Thyroid gland (tissue), 4 donors: ENCODE results near the gene ZBTB32. TPM values are rescaled to one million over a fixed set of nuclear protein-coding genes. Genes with fewer than 3 reads are reported as not detected.

Experiments used
- DNase-seq, 2 donors: peaks; one replicate each; pipeline ENCODE4 v3.0.0-alpha.2; 2019
- H3K27ac ChIP-seq, 3 donors: fragments of 200-600 bp; sonication (generic); 1 replicate in 2 of 3; 2 replicates in 1 of 3; pipeline ENCODE4 v1.5.1; 2016 to 2019; ENCODE audit warnings: mild to moderate bottlenecking in 1 of 3, moderate library complexity in 1 of 3
- H3K27me3 ChIP-seq: fragments of 200-600 bp; sonication (generic); one replicate; pipeline ENCODE4 v1.5.1; 2019
- H3K36me3 ChIP-seq, 2 donors: fragments of 200-600 bp; sonication (generic); one replicate each; pipeline ENCODE4 v1.5.1; 2016 to 2019
- H3K4me1 ChIP-seq, 2 donors: fragments of 200-600 bp; sonication (generic); one replicate each; pipeline ENCODE4 v1.5.1; 2017 to 2019
- H3K4me3 ChIP-seq, 3 donors: fragments of 200-600 bp; sonication (generic); replicated peaks in 1 of 3; 1 replicate in 2 of 3; 2 replicates in 1 of 3; pipeline ENCODE4 v1.5.1; 2016; ENCODE audit warnings: mild to moderate bottlenecking in 1 of 3
- H3K9me3 ChIP-seq: fragments of 200-600 bp; sonication (generic); one replicate; pipeline ENCODE4 v1.5.1; 2017
- CTCF ChIP-seq, 6 experiments: fragments of 200-600 bp in 3 of 6; fragments of 450-650 bp in 3 of 6; sonication (generic) in 3 of 6; IDR thresholded peaks; one replicate each; pipeline ENCODE4 v1.5.1; 2016 to 2019; ENCODE audit warnings: antibody characterized with exemption in 6 of 6, mild to moderate bottlenecking in 2 of 6, inconsistent platforms in 1 of 6, moderate library complexity in 1 of 6
- POLR2A ChIP-seq, 2 donors: fragments of 450-650 bp; IDR thresholded peaks; one replicate each; pipeline ENCODE4 v1.6.1; 2017; ENCODE audit warnings: antibody characterized with exemption in 2 of 2, mild to moderate bottlenecking in 2 of 2, moderate library complexity in 1 of 2
- WGBS, 2 donors: methylation state at CpG; one replicate each; pipeline ENCODE4 v1.1.5; 2017; 5-methylcytosine and 5-hydroxymethylcytosine counted together
- intact Hi-C: fragments of 100-400 bp; cut with DNase I; formaldehyde crosslinking; loops from one replicate; pipeline ENCODE4 v1.15.1; 2023
- total RNA-seq, 4 donors: library from RNA; depleted of rRNA; stranded (reverse); fragments of >200 nt; gene quantifications; one replicate each; pipeline ENCODE4 v1.2.3, GENCODE V29; 2016

The ZBTB32 gene
- total RNA-seq, 4 donors from 2014 or later: not detected

GRCh38 chr19:35719402-35720162 is 15.2 kb downstream of the ZBTB32 start:
- DNase-seq: no peak
- 86 to 89% methylated on average over 23 to 30 of the region's 32 CpGs for WGBS, 2 donors
- no peaks in the 10 kb centered on the region for H3K27me3 ChIP-seq
- peak overlapping the region in 1 of 3 donors; percentile 98 for H3K4me3 ChIP-seq
- H3K9me3 ChIP-seq: no peaks in the 10 kb centered on the region
- H3K4me1 ChIP-seq: peaks cover 18 to 23% of the 10 kb centered on the region in 2 donors
- intact Hi-C loops: loop anchor here (5.0 kb wide), 1 partner anchor 172 kb away; the partner anchor contains the start of gene TMEM147
- peaks cover 35% of the 10 kb centered on the region in 2 donors for H3K36me3 ChIP-seq
- H3K27ac ChIP-seq: no peak overlapping the region
- no peak for TF ChIP-seq POLR2A (IDR thresholded peaks at IDR 0.05)
- TF ChIP-seq CTCF (IDR thresholded peaks at IDR 0.05): no peak

- Histone ChIP-seq H3K27me3 (no peaks in the 10 kb centered on the region), H3K36me3 (peaks cover 40 to 41% of the 10 kb centered on the region in 2 donors), H3K4me3 (no peak overlapping the region), H3K9me3 (no peaks in the 10 kb centered on the region), H3K4me1 (peaks cover 18 to 23% of the 10 kb centered on the region in 2 donors), H3K27ac (no peak overlapping the region)
- DNase-seq: no peak
- intact Hi-C loops: no loop called here
- no peak for TF ChIP-seq CTCF (IDR thresholded peaks at IDR 0.05)
- no peak for TF ChIP-seq POLR2A (IDR thresholded peaks at IDR 0.05)
- 93 to 97% methylated on average over 9 of the region's 9 CpGs for WGBS, 2 donors
Observed at GRCh38 chr19:35720163-35720524, 15.8 kb downstream of the ZBTB32 start.

- Histone ChIP-seq H3K4me3 (no peak overlapping the region), H3K9me3 (no peaks in the 10 kb centered on the region), H3K4me1 (peaks cover 17 to 19% of the 10 kb centered on the region in 2 donors), H3K27ac (no peak overlapping the region), H3K36me3 (peaks cover 45 to 46% of the 10 kb centered on the region in 2 donors), H3K27me3 (no peaks in the 10 kb centered on the region)
- TF ChIP-seq POLR2A (IDR thresholded peaks at IDR 0.05) (no peak), CTCF (IDR thresholded peaks at IDR 0.05) (no peak)
- no peak for DNase-seq
- WGBS, 2 donors: 92 to 100% methylated on average over 3 to 10 of the region's 17 CpGs
- intact Hi-C loops: no loop called here
Observed at GRCh38 chr19:35720648-35721047, 16.3 kb downstream of the ZBTB32 start.

GRCh38 chr19:35721374-35721773 is 17.0 kb downstream of the ZBTB32 start:
- DNase-seq: no peak
- WGBS, 2 donors: 94 to 95% methylated on average over 9 to 16 of the region's 16 CpGs
- intact Hi-C loops: no loop called here
- no peak for TF ChIP-seq POLR2A (IDR thresholded peaks at IDR 0.05)
- TF ChIP-seq CTCF (IDR thresholded peaks at IDR 0.05): no peak
- H3K27me3 ChIP-seq: no peaks in the 10 kb centered on the region
- peaks cover 53% of the 10 kb centered on the region in 2 donors for H3K36me3 ChIP-seq
- no peaks in the 10 kb centered on the region for H3K9me3 ChIP-seq
- no peak overlapping the region for H3K4me3 ChIP-seq
- H3K27ac ChIP-seq: no peak overlapping the region
- H3K4me1 ChIP-seq: peaks cover 10 to 13% of the 10 kb centered on the region in 2 donors

- intact Hi-C loops: no loop called here
- H3K27me3 ChIP-seq: no peaks in the 10 kb centered on the region
- H3K9me3 ChIP-seq: no peaks in the 10 kb centered on the region
- H3K4me3 ChIP-seq: no peak overlapping the region
- peaks cover 8 to 13% of the 10 kb centered on the region in 2 donors for H3K4me1 ChIP-seq
- peaks cover 63% of the 10 kb centered on the region in 2 donors for H3K36me3 ChIP-seq
- 93 to 99% methylated on average over 9 to 14 of the region's 14 CpGs for WGBS, 2 donors
- H3K27ac ChIP-seq: no peak overlapping the region
- TF ChIP-seq CTCF (IDR thresholded peaks at IDR 0.05): no peak
- TF ChIP-seq POLR2A (IDR thresholded peaks at IDR 0.05): no peak
- no peak for DNase-seq
Observed at GRCh38 chr19:35722461-35722860, 18.1 kb downstream of the ZBTB32 start.
